GM12875 (cell line): ENCODE data around the gene FAM170B.

Experiments used
- H3K4me3 ChIP-seq: one replicate; pipeline ENCODE4 v1.5.1; 2011; ENCODE audit warnings: low read depth, low read length, control low read depth
- CTCF ChIP-seq: IDR thresholded peaks from 2 replicates; pipeline ENCODE4 v1.5.1; 2011; ENCODE audit warnings: low read depth, mild to moderate bottlenecking, control low read depth, inconsistent platforms, low read length, moderate library complexity, borderline replicate concordance; ENCODE audit not compliant: insufficient read depth

Gene FAM170B

GRCh38 chr10:49090696-49091380 lies 43.0 kb downstream of the FAM170B start:
- H3K4me3 ChIP-seq: no peak overlapping the region
- TF ChIP-seq CTCF: no peak

GRCh38 chr10:49090189-49090575 lies 43.6 kb downstream of the FAM170B start:
- H3K4me3 ChIP-seq: no peak overlapping the region
- TF ChIP-seq CTCF: no peak

DNA sequence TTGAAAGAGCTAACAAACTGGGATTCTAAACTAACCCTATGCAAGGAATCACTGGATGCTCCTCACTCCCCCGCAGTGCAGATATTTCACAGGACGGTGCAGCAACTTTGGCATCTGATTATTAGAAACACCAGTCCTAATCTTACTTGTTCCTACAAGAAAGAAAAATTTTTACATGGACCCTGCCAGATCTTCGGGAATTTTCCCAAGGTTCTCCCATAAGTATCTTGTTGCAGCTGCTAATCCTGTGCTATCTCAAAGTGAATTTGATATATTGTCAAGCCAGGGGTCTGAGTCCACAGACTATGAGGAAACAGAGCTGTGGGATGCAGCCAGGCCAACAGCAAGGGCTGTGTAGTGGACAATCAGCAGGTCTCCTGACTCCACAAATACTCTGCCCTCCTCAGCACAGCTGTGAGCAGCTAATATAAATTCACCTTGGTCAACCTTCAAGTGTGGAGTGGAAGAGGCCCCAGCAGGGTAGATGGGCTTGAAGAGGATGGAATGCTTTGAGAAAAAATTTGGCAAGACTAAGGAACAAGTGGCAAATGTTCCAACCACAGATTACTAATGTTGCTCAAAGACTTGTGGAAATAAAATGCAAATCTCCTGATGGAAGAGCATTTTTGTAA lies 44.1 kb downstream of the FAM170B start:
- TF ChIP-seq CTCF: no peak

DNA sequence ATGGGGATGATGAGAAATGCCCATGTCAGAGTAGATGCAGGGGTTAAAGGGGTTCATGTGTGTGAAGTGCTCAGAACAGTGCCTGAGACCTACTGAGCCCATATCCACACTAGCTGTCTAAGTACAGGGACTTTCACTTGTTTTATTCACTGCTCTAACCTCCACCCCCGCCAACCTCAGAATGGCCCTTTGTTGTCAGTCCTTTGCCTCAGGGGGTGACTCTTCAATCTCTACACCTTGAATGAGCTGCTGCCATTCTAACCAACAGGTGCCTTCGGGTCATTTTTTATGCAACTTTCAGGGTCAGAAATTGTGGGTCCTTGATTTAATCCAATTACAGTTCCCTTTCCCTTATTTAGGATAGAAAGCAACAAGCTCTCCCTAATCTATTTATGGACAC lies 44.7 kb downstream of the FAM170B start:
- H3K4me3 ChIP-seq: no peak overlapping the region
- TF ChIP-seq CTCF: no peak

More for the DNA sequence above, 44.1 kb downstream of the FAM170B start:
- H3K4me3 ChIP-seq: no peak overlapping the region

DNA sequence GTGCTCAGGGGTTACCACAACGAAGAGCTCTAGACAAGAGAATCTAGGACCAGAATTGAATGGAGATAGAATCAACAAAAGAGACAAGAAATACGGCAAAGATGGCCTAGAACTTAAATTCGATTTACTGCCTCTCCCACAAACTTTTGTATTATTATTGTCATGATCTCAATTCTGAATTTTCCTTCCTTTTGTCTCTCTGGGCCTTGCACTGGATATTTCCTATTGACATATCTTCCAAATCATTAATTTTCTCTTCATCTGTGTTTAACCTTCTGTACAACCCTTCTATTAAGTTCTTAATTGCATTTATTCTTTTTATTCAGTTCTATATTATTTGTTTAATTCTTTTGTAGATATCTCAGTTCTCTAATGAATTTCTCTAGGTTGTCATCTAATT lies 46.9 kb downstream of the FAM170B start:
- no peak for TF ChIP-seq CTCF
- H3K4me3 ChIP-seq: no peak overlapping the region

GRCh38 chr10:49083261-49083660 lies 50.6 kb downstream of the FAM170B start:
- TF ChIP-seq CTCF: no peak
- no peak overlapping the region for H3K4me3 ChIP-seq

GRCh38 chr10:49082766-49083165 lies 51.1 kb downstream of the FAM170B start:
- H3K4me3 ChIP-seq: no peak overlapping the region
- TF ChIP-seq CTCF: no peak
